CD4-positive, alpha-beta T cell treated with Interleukin-2 at 100 ng/mL for 4 hours (primary cell): ENCODE data around the gene DVL2.

Experiments used
- DNase-seq: peaks from one replicate; pipeline ENCODE4 v3.0.0-alpha.2; 2020; ENCODE audit warnings: low spot score

The DVL2 gene

DNA sequence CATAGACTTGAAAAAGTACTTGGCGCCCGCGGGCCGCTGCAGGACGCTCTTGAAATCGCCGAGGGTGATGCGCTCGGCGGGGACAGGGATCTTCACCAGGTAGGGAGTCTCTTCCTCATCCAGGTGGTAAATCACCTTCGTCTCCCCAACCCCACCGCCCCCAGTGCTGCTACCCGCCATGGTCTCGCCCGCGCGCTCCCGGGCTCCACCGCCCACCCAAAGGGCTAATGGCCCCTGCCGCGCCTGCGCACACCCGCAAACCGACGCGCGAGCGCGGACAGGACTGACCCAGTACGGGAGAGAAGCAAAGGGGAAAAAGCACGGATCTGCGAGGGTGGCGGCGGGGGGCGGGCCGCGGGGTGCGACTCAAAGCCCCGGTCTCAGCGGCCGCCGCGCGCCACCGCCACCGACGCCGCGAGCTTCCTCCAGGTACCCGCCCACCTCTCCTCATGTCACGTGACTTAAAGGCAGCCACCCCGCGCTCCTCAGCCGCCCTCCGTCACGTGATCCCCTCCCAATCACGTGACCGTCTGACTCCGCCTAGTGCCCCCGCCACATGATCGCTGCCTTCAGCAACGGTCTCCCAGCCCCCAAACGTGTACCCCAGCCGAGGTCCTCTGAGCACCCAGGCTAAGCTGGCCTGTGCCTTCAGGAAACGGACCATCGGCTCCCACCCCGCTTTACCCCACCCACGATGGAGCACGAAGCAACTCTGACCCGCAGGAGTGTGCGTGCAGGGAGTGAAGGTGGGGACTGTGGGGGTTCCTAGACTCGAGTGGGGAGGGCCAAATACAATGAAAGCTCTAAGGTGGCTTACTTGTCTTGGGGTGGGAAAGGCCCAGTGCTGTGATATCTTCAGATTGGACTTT is at the start of gene DVL2:
TSS of gene DVL2 (minus strand) at position 435 of the 869 bp plus-strand sequence. CDS start at position 180, 255 bp downstream.
- peak; percentile 94 for DNase-seq

DNA sequence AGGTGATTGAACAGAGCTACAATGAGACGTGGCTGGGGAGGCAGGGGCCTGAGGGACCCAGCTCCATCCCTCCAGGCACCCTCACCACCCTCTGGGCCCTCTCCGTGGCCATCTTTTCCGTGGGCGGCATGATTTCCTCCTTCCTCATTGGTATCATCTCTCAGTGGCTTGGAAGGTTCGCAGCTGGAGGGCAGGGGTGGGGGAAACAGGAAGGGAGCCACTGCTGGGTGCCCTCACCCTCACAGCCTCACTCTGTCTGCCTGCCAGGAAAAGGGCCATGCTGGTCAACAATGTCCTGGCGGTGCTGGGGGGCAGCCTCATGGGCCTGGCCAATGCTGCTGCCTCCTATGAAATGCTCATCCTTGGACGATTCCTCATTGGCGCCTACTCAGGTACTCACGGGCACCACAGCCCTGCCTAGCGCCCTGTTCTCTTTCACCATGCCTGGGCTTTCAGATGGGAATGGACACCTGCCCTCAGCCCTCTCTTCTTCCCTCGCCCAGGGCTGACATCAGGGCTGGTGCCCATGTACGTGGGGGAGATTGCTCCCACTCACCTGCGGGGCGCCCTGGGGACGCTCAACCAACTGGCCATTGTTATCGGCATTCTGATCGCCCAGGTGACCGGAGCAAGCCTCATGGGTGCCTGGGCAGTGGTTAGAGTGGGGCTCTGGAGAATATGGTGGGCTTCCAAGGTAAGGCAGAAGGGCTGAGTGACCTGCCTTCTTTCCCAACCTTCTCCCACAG is 49.3 kb upstream of the DVL2 start:
- DNase-seq: no peak

DNA sequence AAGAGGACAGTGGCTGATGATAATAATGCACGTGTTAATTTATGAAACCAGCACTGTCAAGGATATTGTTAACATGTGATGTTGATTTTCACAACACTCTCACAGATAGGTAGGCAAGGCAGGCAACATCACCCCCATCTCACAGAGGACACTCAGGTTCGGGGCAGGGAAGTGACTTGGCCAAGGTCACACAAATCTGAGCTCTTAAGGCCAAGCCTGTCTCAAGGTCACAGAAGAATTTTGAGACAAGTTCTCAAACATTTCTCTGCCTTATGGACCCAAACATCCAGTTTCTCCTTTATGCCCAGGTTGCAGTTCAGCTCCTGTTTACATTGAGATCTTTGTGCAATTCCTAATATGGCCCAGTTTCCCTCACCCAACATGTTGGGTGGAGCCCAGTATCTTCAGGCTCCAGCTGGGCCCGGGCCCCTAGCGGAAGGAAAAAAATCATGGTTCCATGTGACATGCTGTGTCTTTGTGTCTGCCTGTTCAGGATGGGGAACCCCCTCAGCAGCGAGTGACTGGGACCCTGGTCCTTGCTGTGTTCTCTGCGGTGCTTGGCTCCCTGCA is 48.5 kb upstream of the DVL2 start:
- DNase-seq: no peak

DNA sequence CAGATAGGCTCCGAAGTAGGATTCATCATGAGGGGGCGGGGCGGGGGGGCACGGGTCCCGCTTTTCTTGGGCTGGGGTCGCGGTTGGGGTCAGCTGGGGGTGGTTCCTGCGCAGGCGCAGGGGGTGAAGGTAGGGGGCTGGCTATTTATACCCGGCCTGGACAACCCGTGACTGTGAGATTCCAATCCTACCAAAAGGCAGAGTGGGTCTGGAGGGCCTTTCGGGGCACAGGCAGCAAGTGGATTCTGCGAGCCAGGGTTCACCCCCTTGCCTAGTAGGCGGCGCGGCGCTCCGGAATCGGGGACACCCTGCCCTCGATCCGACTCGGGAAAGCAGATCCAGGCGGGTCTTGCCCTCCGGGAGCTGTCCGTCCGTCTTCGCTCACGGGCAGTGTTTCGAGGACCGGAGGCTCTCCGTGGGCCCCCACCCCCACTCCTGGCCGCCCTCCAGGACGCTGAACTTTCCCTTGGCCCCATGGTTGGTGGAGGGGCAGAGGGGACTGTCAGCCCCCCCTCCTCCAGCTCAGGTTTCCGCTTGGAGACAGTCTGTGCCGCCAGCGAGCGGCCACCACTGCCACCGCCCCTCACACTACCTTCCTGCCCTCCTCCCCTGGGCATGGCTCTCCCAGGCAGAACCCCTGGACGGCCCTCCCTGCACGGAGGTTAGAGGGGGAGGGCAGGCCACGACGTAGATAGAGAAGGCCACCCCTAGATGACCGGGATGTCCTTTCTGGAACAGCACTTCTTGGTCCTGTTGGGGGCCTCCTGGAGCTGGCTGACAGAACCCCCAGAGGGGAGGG is 47.8 kb upstream of the DVL2 start:
- DNase-seq: no peak

DNA sequence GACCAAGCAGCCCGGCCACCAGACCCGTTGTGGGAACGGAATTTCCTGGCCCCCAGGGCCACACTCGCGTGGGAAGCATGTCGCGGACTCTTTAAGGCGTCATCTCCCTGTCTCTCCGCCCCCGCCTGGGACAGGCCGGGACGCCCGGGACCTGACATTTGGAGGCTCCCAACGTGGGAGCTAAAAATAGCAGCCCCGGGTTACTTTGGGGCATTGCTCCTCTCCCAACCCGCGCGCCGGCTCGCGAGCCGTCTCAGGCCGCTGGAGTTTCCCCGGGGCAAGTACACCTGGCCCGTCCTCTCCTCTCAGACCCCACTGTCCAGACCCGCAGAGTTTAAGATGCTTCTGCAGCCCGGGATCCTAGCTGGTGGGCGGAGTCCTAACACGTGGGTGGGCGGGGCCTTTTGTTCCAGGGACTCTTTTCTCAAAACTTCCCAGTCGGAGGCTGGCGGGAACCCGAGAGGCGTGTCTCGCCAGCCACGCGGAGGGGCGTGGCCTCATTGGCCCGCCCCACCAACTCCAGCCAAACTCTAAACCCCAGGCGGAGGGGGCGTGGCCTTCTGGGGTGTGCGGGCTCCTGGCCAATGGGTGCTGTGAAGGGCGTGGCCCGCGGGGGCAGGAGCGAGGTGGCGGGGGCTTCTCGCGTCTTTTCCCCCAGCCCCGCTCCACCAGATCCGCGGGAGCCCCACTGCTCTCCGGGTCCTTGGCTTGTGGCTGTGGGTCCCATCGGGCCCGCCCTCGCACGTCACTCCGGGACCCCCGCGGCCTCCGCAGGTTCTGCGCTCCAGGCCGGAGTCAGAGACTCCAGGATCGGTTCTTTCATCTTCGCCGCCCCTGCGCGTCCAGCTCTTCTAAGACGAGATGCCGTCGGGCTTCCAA is 47.0 kb upstream of the DVL2 start, which contains the start of gene SLC2A4:
TSS of gene SLC2A4 (plus strand) at position 645 of the 879 bp plus-strand sequence. CDS start at position 862, 217 bp downstream.
- peak; percentile 82 for DNase-seq

DNA sequence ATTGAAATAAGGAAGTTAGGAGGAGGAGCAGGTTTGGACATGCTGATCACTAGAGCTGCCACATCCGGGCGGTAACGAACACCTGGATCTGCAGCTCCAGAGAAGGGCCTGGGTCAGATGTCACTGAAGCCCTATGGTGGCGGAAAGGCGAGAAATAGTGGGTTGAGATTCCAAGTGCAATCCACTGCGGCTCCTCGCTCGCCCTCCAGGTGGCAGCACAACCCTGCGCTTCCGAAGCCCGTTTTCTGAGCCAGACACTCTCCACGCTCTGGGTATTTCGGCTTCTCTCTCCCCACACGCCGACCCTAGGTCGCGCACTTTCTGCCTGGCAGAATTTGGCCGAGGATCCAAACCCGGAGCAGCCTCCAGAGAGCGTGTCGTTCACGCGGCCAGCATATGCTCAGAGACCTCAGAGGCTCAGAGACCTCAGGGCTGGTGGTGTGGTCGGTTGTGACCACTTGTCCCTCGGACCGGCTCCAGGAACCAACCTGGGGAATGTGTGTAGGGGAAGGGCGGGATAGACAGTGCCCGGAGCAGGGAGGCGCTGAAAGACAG is 46.3 kb upstream of the DVL2 start:
- peak; percentile 89 for DNase-seq

DNA sequence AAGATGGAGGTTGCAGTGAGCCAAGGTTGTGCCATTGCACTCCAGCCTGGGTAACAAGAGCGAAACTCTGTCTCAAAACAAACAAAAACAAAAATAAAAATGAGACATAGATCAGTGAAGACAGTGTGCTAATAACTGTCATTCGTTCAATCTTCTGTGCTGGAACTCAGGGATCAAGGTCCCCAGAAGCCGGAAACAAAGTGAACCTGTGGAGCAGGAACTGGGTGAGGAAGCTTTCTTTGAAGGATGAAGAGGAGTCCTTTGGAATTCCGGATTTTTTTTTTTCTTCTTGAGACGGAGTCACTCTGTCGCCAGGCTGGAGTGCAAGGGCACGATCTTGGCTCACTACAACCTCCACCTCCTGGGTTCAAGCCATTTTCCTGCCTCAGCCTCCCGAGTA is 45.1 kb upstream of the DVL2 start:
- no peak for DNase-seq

DNA sequence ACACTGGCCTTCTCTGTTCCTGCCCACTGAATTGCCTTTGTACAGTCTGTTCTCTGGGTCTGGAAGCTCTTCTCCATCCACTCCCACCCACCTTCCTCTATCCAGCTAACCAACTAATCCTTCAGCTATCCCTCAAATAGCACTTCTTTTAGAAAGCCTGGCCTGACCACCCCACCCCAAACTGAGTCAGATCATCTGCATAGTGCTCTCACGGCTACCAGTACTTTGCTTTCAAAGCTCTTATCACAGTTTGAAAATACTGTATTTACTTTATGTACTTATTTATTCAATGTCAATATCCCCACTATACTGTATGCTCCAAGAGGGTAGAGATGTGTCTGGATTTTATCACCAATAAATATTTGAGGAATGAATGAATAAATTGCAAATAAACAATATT is 32.5 kb upstream of the DVL2 start:
- no peak for DNase-seq

DNA sequence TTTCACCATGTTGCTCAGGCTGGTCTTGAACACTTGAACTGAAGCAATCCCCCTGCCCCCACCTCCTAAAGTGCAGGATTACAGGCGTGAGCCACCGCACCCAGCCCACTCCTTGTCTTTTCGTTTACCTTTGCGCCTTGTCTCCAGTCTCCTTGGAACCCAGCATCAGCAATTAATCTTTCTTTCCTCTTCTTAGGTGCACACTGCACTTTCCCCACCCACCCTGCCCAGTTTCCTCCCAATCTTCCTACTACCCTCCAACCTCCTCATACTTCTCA is 29.4 kb upstream of the DVL2 start:
- no peak for DNase-seq

DNA sequence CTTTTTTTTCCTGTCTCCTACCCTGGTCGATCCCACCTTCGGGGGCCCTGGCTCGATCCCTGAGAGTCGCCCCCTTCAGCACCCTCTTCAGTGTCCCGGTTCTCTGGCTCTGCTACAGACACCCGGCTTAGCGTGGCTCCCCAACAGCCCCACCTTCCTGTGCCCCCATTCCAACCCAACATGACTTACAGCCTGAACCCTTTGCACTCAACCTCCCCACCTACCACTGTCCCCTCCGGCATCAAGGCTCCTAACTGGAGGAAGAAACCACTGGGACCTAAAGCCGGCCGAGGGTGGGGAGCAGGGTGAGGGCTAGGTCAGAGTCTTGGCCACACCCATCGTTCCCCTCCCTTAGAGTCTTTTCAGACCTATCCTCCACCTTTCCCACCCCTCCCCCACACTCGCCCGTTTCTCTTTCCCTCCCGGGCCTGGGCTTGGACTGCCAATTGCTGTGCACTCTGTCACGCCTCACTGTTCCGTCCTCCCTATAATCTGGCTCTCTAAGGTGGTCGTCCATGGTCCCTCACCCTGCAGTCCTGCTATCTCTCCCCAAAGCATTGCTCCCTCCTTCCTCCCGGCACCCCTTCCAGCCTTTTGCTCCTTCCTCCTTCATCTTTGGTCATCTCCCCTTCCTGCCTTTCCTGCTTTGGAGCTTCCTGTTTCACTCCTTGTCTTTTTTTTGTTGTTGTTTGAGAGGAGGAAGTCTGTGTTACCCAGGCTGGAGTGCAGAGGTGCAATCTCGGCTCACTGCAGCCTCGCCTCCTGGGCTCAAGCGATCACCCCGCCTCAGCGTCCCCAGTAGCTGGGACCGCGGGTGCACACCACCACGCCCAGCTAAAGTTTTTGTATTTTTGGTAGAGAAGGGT is 28.9 kb upstream of the DVL2 start:
- DNase-seq: no peak

DNA sequence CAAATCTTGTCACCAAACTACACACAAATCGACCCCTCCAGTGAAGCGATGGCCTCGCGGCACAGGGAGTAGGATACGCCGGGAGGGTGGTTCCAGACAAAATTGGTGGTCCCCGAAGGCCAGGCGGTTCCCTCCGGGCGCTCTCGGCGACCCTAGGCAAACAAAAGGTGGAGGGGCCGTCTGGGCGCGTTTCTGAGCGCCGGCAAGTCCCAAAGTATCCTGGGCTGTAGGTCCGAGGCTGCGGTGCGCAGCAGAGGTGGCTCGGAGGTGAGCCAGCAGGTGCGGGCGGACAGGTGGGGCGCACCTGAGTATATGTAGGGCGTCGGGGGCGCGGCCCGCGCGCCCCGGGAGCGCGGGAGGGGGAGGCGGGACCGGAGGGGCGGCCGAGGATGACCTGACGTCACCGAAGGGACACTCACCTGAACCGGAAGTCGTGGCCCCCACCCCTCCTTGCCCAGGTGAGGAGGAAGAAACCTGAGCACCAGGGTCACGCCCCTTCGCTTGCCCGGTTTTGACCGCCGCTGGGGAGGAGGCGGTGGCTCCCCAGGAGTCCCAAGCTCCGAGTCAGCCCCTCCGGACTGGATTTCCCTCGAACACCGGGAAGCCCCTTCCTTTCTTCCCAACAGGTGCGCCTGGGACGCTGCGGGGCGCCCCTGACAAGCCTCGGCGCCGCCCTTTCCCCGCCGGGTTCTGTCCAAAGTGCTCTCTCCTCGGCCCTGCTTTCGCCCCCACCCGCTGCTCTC is 28.0 kb upstream of the DVL2 start, which contains the start of gene CLDN7:
TSS of gene CLDN7 (minus strand) at position 287 of the 743 bp plus-strand sequence. CDS start 435 bp downstream, outside the sequence.
- DNase-seq: no peak

DNA sequence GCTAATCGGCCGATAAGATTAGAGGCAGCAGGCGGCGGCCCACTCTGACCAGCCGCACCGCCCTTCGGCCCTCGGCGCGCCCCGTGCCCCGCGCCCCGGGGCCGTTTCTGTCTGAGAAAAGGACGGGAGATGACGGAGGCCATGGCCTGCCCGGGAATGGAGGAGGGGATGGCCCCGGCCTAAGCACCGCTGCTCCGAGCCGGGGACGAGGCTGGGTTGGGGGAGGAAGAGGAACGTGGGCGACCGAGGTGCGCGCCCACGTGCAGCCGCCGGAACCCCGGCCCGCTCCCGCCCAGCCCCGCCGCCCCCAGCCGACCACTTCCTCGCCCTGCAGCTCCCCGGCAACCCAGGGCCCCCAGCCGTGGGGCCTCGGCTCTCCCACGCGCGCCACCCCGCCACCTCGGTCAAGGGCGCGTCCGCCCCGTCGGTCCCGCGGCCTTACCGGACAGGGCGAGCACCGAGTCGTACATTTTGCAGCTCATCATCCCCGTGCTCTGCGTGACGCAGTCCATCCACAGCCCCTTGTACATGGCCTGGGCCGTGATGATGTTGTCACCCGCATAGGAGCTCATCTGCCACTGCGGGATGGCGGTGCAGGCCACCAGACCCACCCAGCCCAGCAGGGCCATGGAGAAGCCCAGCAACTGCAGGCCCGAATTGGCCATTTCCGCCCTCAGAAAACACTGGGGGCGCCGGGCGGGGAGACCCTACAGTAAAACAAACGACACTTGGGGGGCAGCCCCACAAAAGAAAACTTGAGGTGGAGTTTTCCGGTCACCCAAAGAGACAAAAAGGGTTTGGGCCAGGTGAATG is 27.3 kb upstream of the DVL2 start:
- no peak for DNase-seq

DNA sequence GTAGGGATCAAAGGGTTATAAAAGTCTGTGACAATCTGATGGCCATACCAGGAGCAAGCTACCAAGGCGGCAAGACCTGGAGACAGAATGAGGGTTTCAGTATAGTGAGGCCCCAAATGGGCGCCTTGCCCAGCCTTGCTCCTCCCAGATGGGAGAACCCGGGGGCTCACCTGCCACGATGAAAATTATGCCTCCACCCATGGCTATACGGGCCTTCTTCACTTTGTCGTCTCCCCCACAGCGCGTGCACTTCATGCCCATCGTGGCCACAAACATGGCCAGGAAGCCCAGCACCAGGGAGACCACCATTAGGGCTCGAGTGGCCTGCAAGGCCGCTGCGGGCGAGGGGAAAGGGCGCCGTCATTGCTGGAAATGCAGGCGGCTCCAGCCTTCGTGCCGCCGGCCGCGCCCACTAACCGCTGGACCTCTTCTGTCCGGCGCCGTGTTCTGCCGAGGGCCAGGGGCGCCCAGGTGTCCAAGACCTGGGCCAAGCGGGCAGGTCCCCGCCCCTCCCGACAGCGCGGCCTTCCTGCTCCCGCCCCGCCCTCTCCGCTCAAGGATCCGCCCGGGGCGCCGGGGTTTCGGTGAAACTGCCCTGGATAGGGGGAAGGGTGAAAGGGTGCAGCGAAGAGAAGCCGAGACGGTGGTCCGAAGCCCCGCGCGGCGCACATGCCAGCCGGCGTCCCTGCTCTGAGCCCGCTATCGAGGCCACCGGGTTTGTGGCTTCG is 26.5 kb upstream of the DVL2 start:
- no peak for DNase-seq

DNA sequence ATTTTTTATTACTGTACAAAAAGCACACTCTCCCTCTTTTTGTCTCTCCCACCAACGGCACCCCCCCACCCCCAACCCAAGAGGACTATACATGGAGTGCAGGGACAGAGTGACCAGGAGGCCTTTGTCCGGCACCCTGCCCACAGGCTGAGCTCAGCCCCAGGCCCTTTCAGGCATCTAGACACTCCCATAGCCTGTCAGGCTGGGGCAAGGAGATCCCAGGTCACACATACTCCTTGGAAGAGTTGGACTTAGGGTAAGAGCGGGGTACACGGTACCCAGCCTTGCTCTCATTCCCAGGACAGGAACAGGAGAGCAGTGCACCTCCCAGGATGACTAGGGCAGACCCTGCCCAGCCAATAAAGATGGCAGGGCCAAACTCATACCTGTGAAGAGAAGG is 25.8 kb upstream of the DVL2 start:
- DNase-seq: no peak

DNA sequence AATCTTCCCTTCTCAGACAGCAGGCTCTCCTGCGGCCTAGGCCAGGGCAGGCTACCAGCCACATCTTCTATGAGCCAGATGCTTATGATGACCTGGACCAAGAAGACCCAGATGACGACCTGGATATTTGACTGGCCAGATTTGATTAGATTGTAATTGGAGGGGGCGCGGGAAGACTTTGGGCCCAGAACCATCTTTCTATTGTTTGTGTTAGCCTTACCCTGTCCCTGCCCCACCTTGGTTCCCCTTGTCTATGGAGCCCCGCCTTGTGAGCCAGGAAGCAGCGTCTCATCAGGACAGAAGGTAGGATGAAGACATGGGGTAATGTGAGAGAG is 25.2 kb upstream of the DVL2 start:
- no peak for DNase-seq

DNA sequence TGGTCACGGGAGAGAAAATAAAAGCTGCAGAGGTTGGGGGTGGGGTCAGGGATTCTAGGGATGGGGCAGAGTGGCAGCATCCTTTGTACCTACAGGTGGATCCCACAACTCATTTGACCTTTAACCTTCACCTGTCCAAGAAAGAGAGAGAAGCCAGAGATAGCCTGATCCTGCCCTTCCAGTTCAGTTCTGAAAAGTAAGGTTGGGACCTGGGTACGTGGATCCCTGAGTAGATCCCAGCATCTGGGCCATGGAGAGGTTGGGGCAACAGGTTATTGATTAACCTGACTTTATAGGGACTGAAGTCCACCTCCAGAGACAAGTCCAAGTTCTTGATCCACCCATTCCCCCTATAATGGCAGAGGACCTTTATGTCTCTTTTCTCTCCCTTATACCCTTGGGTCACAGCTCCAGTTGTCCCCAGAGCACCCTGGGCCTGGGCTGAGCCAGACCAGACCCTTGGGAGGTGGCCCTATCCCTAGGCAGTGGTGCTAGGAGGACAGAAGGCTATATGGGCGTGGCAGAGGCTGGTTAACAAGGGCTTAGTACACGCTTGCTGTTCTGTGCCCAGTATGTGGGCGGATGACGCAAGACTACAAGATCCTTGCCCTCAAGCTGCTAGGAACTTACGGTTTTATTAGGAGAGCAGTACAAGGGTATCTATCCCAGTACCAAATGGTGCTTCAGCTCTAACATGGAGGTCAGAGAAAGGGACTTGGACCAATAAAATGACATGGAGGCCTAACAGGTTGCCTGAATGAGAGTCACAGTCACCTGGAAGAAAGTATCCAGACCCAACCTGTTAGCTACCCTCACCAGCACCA is 24.6 kb upstream of the DVL2 start:
- DNase-seq: no peak
